Activated T-helper 1 cell treated with anti-CD3 and anti-CD28 coated beads, Interleukin-12 subunit alpha, Interleukin-12 subunit beta, Interleukin-2, Interleukin-4 antibody, amounts not matched to agents 30 ng/mL and 10 ng/mL and 1 ng/mL, durations not matched to agents 14 hours and 24 hours and 36 hours (primary cell): ENCODE results near the gene G0S2. TPM values are rescaled to one million over a fixed set of nuclear protein-coding genes. Genes with fewer than 3 reads are reported as not detected.

Experiments
- DNase-seq: peaks from one replicate; pipeline ENCODE4 v3.0.0; 2021; ENCODE audit warnings: low spot score
- H3K27ac Mint-ChIP-seq: one replicate; pipeline ENCODE4 v1.8.0; 2021; ENCODE audit warnings: mild to moderate bottlenecking, mixed read lengths
- H3K27me3 Mint-ChIP-seq: one replicate; pipeline ENCODE4 v1.8.0; 2022; ENCODE audit warnings: mild to moderate bottlenecking, moderate library complexity, mixed read lengths; ENCODE audit not compliant: insufficient read depth
- H3K36me3 Mint-ChIP-seq: one replicate; pipeline ENCODE4 v1.8.0; 2021; ENCODE audit warnings: low read depth, mixed read lengths
- H3K4me1 Mint-ChIP-seq: one replicate; pipeline ENCODE4 v1.8.0; 2021; ENCODE audit warnings: low read depth, mixed read lengths
- H3K4me3 Mint-ChIP-seq: one replicate; pipeline ENCODE4 v1.8.0; 2021; ENCODE audit warnings: mild to moderate bottlenecking, moderate library complexity, mixed read lengths
- H3K9me3 Mint-ChIP-seq: one replicate; pipeline ENCODE4 v1.8.0; 2021; ENCODE audit warnings: mixed read lengths
- intact Hi-C: fragments of 100-400 bp; cut with micrococcal nuclease; formaldehyde crosslinking; loops from one replicate; pipeline ENCODE4 v1.15.1; 2024
- total RNA-seq: library from RNA; stranded (reverse); gene quantifications from 2 replicates; pipeline ENCODE4 v1.2.3, GENCODE V29; 2022

Gene G0S2
- total RNA-seq: 501 and 509 TPM in 2 replicates

GRCh38 chr1:209674957-209675564, at the start of gene G0S2:
TSS of gene G0S2 (plus strand) at chr1:209675412. CDS start at chr1:209675685, 273 bp downstream.
- intact Hi-C loops: loop anchor here (1.0 to 10.0 kb wide), 3 partner anchors 18 to 260 kb away; partner anchors contain the start of gene SYT14
- Mint-ChIP-seq H3K4me3 (peak within 1 kb of the TSS; percentile 92), H3K9me3 (peaks cover 9% of the 10 kb centered on the region), H3K27me3 (peaks cover 2% of the 10 kb centered on the region), H3K27ac (peak within 1 kb of the TSS; percentile 94), H3K4me1 (peaks cover 87% of the 10 kb centered on the region), H3K36me3 (peaks cover 36% of the 10 kb centered on the region)
- peak; percentile 59 for DNase-seq

- no peak for DNase-seq
- H3K27ac Mint-ChIP-seq: no peak overlapping the region
- no peaks in the 10 kb centered on the region for H3K27me3 Mint-ChIP-seq
- H3K36me3 Mint-ChIP-seq: peaks cover 6% of the 10 kb centered on the region
- no peak overlapping the region for H3K4me3 Mint-ChIP-seq
- H3K4me1 Mint-ChIP-seq: peaks cover 16% of the 10 kb centered on the region
- intact Hi-C loops: loop anchor here (2.0 kb wide), 1 partner anchor 25 kb away; no protein-coding TSS in a partner anchor
- H3K9me3 Mint-ChIP-seq: no peaks in the 10 kb centered on the region
These were observed 49.4 kb upstream of the G0S2 start for GRCh38 chr1:209625791-209626285.

DNA sequence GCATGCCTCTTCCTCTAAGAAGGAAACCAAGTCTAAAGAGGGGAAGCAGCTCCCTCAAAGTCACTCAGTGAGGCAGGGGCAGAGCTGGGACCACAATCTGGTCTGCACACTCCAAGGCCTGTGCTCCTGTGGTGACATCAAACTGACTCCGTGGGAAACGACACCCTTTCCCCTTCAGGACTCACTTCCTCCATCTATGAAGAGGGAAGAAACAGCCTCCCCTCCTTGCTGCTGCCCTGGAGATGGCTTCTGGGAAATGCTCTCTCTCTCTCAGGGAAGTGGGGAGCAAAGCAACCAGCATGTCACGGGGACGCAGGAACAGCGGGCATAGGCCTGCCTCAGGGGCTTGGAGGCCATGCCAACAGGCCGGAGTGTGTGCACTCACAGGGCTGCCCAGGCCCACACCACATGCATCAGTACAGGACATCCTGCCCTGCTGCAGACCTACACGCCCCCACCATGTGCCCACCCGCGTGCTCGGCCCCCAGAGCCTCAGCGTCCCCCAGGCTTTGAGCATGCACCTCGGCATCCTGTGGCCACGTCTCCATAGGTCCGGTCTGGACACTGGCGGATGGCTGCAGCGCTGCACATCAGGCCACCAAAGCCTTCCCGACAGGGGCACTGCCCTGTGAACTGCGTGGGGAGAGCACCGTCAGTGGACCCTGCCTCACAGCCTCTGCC, 48.7 kb upstream of the G0S2 start:
- no peak overlapping the region for H3K27ac Mint-ChIP-seq
- H3K36me3 Mint-ChIP-seq: peaks cover 6% of the 10 kb centered on the region
- no peaks in the 10 kb centered on the region for H3K9me3 Mint-ChIP-seq
- H3K4me3 Mint-ChIP-seq: no peak overlapping the region
- H3K4me1 Mint-ChIP-seq: peaks cover 16% of the 10 kb centered on the region
- H3K27me3 Mint-ChIP-seq: no peaks in the 10 kb centered on the region
- intact Hi-C loops: loop anchor here (1.0 to 2.0 kb wide), 6 partner anchors 24 to 121 kb away; no protein-coding TSS in a partner anchor
- no peak for DNase-seq

DNA sequence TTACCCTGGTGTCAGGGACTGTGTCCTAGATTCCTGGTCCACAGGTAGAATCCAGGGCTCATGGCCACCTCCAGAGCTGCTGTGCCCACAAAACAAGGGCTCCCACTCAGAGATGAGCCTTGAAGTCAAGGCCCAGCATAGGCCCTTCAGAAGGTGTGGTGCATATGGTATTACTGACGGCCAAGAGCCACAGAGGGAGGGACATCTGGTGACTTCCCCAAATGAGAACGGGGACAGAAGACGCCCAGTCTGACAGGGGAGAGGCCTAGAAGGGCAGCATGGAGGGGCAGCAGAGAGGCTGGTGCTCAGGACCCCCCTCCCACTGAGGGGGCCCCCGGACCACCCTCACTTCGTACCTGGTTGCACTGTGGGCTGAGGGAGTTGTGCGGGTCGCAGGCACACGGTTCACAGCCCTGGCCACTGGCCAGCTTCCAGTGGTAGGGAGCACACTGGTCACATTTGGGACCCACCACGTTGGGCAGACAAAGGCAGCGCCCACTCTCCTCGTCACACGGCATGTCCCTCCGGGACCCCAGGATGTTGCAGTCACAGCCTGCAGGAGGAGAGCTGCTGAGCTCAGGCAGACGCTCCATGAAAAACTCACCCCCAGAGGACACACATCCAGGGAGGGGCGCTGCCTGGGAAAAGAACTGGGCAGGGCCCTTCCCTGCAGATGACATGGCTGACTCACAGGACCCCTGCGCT, 48.0 kb upstream of the G0S2 start:
- no peak for DNase-seq
- Mint-ChIP-seq H3K4me1 (peaks cover 16% of the 10 kb centered on the region), H3K27me3 (no peaks in the 10 kb centered on the region), H3K36me3 (peaks cover 3% of the 10 kb centered on the region), H3K4me3 (no peak overlapping the region), H3K9me3 (no peaks in the 10 kb centered on the region), H3K27ac (no peak overlapping the region)
- intact Hi-C loops: loop anchor here (1.0 to 2.0 kb wide), 6 partner anchors 24 to 120 kb away; no protein-coding TSS in a partner anchor

- H3K27me3 Mint-ChIP-seq: no peaks in the 10 kb centered on the region
- no peak overlapping the region for H3K4me3 Mint-ChIP-seq
- no peaks in the 10 kb centered on the region for H3K9me3 Mint-ChIP-seq
- H3K4me1 Mint-ChIP-seq: peaks cover 16% of the 10 kb centered on the region
- H3K36me3 Mint-ChIP-seq: peaks cover 3% of the 10 kb centered on the region
- no peak overlapping the region for H3K27ac Mint-ChIP-seq
- peak; percentile 67 for DNase-seq
- intact Hi-C loops: loop anchor here (1.0 to 2.0 kb wide), 6 partner anchors 23 to 120 kb away; no protein-coding TSS in a partner anchor
These were observed 47.4 kb upstream of the G0S2 start for GRCh38 chr1:209627732-209628196.

GRCh38 chr1:209628618-209629299, 46.5 kb upstream of the G0S2 start:
- peaks cover 3% of the 10 kb centered on the region for H3K36me3 Mint-ChIP-seq
- intact Hi-C loops: no loop called here
- H3K4me1 Mint-ChIP-seq: peaks cover 16% of the 10 kb centered on the region
- DNase-seq: no peak
- no peaks in the 10 kb centered on the region for H3K9me3 Mint-ChIP-seq
- no peak overlapping the region for H3K27ac Mint-ChIP-seq
- H3K4me3 Mint-ChIP-seq: no peak overlapping the region
- no peaks in the 10 kb centered on the region for H3K27me3 Mint-ChIP-seq

- Mint-ChIP-seq H3K4me3 (no peak overlapping the region), H3K36me3 (peaks cover 3% of the 10 kb centered on the region), H3K27me3 (no peaks in the 10 kb centered on the region), H3K27ac (no peak overlapping the region), H3K4me1 (peaks cover 19% of the 10 kb centered on the region), H3K9me3 (no peaks in the 10 kb centered on the region)
- intact Hi-C loops: no loop called here
- no peak for DNase-seq
These were observed 45.4 kb upstream of the G0S2 start for GRCh38 chr1:209629621-209630382.

DNA sequence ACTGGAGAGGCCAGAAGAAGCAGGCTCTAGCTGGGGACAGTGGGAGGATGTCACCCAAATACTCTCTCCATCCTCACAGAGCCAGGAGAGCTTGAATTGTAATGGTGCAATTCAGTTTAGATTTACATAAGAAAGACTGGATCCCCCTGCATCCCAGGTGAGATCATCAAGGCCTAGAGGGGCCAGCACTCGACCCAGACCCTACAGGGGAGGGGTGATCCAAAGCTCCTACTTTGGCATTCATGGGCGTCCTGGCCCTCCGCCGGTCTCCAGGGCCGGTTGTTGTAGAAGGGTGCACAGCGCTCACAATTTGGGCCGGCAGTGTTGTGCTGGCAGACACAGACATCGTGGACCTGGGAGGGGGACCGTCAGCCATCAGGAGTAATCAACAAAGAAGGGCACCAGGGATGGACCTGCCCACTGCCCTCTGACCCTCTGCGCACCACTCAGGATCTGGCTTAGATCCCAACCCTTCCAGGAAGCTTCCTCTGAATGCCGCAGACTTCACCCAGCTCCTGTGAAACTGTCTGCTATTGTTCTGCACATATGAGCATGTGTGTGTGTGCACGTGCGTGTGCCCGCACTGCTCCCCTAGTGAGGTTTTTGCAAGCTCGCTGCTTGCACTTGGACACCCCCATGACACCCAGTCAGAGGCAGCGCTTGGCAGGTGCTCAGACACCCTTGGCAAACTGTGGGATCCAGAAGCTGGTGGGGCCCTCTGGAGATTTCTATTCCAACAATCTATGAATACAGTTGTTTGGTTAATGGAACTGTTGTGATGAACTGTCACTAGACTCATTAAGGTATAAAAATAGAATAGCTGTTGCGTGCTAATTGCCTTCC, 44.6 kb upstream of the G0S2 start:
- intact Hi-C loops: no loop called here
- Mint-ChIP-seq H3K27ac (no peak overlapping the region), H3K27me3 (no peaks in the 10 kb centered on the region), H3K9me3 (no peaks in the 10 kb centered on the region), H3K4me1 (peaks cover 26% of the 10 kb centered on the region), H3K36me3 (peaks cover 6% of the 10 kb centered on the region), H3K4me3 (no peak overlapping the region)
- no peak for DNase-seq

GRCh38 chr1:209633335-209633997, 41.7 kb upstream of the G0S2 start:
- DNase-seq: no peak
- Mint-ChIP-seq H3K27me3 (no peaks in the 10 kb centered on the region), H3K9me3 (no peaks in the 10 kb centered on the region), H3K4me3 (no peak overlapping the region), H3K36me3 (peaks cover 11% of the 10 kb centered on the region), H3K4me1 (peaks cover 26% of the 10 kb centered on the region), H3K27ac (no peak overlapping the region)
- intact Hi-C loops: no loop called here

DNA sequence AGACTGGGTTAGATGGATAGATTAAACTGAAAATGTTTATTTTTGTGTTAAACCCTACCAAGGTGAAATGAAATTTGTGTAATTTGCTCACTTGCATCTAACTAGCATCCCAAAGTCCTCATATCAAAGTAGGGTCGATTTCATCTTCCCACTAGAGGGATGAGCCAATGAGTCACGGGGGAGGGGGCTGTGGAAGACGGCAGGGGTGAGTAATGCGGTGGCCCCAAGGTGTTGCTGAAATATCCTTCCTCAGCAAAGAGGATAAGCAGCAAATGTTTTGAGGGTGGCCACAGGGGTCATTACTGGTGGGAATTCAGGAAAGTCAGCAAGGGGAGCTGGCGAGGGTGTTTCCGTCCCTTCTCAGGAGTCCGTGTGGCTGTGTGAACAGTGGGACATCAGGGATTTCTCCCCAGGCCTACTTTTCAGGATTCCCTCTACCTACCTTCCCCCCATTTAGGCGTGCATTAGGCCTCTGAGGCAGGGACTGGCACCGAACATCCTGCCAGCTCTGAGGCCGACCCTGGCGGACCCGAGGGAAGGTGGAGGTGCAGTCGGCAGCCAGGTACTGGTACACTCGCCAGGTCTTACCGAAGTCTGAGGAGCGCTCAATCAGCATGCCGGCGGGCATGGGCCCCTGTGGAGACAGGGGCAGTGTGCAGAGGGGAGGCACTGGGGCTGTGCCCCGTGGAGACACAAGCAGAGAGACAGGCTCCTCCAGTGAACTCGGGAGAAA, 41.0 kb upstream of the G0S2 start:
- Mint-ChIP-seq H3K27me3 (no peaks in the 10 kb centered on the region), H3K9me3 (no peaks in the 10 kb centered on the region), H3K27ac (no peak overlapping the region), H3K4me1 (peaks cover 20% of the 10 kb centered on the region), H3K36me3 (peaks cover 11% of the 10 kb centered on the region), H3K4me3 (no peak overlapping the region)
- DNase-seq: no peak
- intact Hi-C loops: no loop called here
